GM12864 (cell line): ENCODE results near the gene TMEM231.

ENCODE experiments used
- DNase-seq: peaks from one replicate; pipeline ENCODE4 v3.0.0-alpha.2; 2011; ENCODE audit warnings: low read depth
- H3K4me3 ChIP-seq: 2 replicates; pipeline ENCODE4 v1.5.1; 2011; ENCODE audit warnings: mild to moderate bottlenecking, low read depth, low read length, control low read depth
- CTCF ChIP-seq: IDR thresholded peaks from 2 replicates; pipeline ENCODE4 v1.5.1; 2011; ENCODE audit warnings: low read depth, mild to moderate bottlenecking, moderate library complexity, low read length, control low read depth, inconsistent platforms; ENCODE audit errors: missing control alignments

Gene TMEM231

DNA sequence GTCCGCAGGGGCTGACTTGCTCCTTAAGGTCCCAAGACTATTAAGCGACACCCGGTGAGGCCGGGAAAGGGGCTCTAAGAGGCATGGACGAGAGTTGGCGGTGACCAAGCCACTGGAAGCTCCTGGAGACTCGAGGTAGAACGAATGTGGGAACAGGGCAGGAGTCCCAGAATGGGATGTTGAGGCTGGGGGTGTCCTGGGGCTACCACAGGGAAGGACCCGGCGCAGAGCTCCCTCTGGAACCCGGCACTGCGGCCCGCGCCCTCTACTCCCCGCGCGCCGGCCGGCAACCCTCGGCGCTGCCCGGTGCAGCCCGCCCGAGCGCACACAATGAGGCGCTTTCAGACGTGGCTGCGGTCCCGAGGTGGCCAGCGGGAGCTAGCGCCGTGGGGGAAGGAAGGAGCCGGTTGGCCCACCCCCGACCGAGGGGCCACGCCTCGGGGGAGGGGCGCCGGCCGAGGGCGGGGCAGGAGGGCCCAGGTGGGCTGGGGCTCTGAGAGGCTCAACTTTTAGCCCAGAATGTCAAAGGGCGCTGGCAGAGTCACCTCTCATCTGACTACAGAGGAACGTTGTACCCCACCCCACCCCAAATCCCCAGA is 60.9 kb downstream of the TMEM231 start, which contains the start of gene CHST6:
Gene CHST6, minus strand, starts transcription at position 366 of the 599 bp plus-strand sequence. CDS start 15,613 bp downstream, outside the sequence.
- peak within 1 kb of the TSS; percentile 45 for H3K4me3 ChIP-seq
- DNase-seq = no peak
- no peak for TF ChIP-seq CTCF

DNA sequence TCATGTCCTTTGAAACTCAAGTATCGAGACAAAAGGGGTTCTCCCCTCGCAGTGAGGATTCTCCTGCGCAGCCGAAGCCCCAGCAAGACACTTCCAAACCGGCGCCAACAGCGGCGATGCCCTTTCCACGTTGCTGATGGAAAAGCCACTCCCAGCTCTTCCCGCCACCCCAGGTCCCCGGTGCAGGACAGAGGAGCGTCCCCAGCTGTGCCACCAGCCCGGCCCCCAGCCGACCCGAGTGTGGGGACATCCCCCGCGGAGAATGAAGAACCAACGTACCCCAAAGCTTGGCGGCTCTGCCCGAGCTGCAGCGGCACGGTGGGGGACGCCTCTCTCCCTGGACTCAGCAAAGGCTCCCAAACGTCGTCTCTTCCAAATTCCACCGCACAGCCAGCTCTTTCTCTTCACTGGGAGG is 61.4 kb downstream of the TMEM231 start:
- no peak for TF ChIP-seq CTCF
- peak overlapping the region; percentile 45 for H3K4me3 ChIP-seq
- DNase-seq = no peak

GRCh38 chr16:75494184-75494583 is 61.9 kb downstream of the TMEM231 start:
- DNase-seq = no peak
- no peak overlapping the region for H3K4me3 ChIP-seq
- no peak for TF ChIP-seq CTCF

DNA sequence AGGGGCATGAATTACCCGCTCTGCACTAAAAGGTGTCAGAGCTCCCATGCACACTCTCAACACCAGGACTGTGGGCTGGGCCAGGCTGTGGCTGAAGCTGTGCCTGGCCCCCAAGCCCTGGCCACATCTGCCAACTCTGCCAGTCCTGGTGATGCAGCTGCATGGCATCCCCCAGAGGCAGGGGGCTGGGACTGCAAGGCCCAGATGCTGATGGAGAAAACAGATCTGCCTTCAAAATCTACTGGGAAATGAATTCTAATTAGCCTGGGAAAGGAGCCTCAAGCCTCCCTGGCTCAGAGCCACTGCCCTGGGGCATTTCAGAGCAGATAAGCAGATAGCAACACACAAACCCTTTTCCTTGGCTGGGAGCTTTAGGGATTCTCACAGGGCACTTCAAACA is 64.2 kb downstream of the TMEM231 start:
- DNase-seq = no peak
- peak; percentile 51 for TF ChIP-seq CTCF
- H3K4me3 ChIP-seq = no peak overlapping the region

GRCh38 chr16:75488322-75488721 is 67.7 kb downstream of the TMEM231 start:
- no peak for TF ChIP-seq CTCF
- no peak overlapping the region for H3K4me3 ChIP-seq
- no peak for DNase-seq
